Mesendoderm (in vitro differentiated cells): ENCODE data around the gene CST7.

Source experiments
- DNase-seq: peaks from one replicate; pipeline ENCODE4 v3.0.0; 2013
- H2AK5ac ChIP-seq: 2 replicates; pipeline ENCODE4 v1.6.1; 2013; ENCODE audit warnings: low read length, inconsistent platforms
- H2BK120ac ChIP-seq: 2 replicates; pipeline ENCODE4 v1.6.1; 2013; ENCODE audit warnings: low read depth, mild to moderate bottlenecking, low read length, moderate library complexity, mixed read lengths
- H2BK15ac ChIP-seq: replicated peaks from 2 replicates; pipeline ENCODE4 v1.6.1; 2013; ENCODE audit warnings: low read depth, mild to moderate bottlenecking, moderate library complexity
- H2BK5ac ChIP-seq: 2 replicates; pipeline ENCODE4 v1.6.1; 2013; ENCODE audit warnings: low read length, inconsistent platforms
- H3K18ac ChIP-seq: 2 replicates; pipeline ENCODE4 v1.6.1; 2013; ENCODE audit warnings: mild to moderate bottlenecking, low read length, mixed read lengths
- H3K23ac ChIP-seq: one replicate; pipeline ENCODE4 v1.6.1; 2013; ENCODE audit warnings: low read length
- H3K27ac ChIP-seq: 2 replicates; pipeline ENCODE4 v1.5.1; 2013; ENCODE audit warnings: low read depth, mild to moderate bottlenecking, inconsistent platforms, low read length, moderate library complexity
- H3K27me3 ChIP-seq: 2 replicates; pipeline ENCODE4 v1.6.1; 2013; ENCODE audit warnings: low read length, control low read depth, mild to moderate bottlenecking, inconsistent platforms; ENCODE audit not compliant: insufficient read depth, poor library complexity
- H3K36me3 ChIP-seq: 2 replicates; pipeline ENCODE4 v1.6.1; 2013; ENCODE audit warnings: low read length, inconsistent platforms; ENCODE audit not compliant: control insufficient read depth, insufficient read depth
- H3K4ac ChIP-seq: one replicate; pipeline ENCODE4 v1.6.1; 2013; ENCODE audit warnings: low read depth, mild to moderate bottlenecking, low read length, moderate library complexity
- H3K4me1 ChIP-seq: 2 replicates; pipeline ENCODE4 v1.6.1; 2013; ENCODE audit warnings: low read depth, low read length, inconsistent platforms; ENCODE audit not compliant: control insufficient read depth
- H3K4me2 ChIP-seq: 2 replicates; pipeline ENCODE4 v1.6.1; 2013; ENCODE audit warnings: low read length
- H3K4me3 ChIP-seq: 2 replicates; pipeline ENCODE4 v1.5.1; 2013; ENCODE audit warnings: mild to moderate bottlenecking, low read length
- H3K56ac ChIP-seq: one replicate; pipeline ENCODE4 v1.6.1; 2013; ENCODE audit warnings: low read length
- H3K79me1 ChIP-seq: 2 replicates; pipeline ENCODE4 v1.6.1; 2013; ENCODE audit warnings: low read length, inconsistent platforms
- H3K79me2 ChIP-seq: 2 replicates; pipeline ENCODE4 v1.6.1; 2013; ENCODE audit warnings: mild to moderate bottlenecking, low read length; ENCODE audit not compliant: control insufficient read depth, insufficient read depth
- H3K9ac ChIP-seq: 2 replicates; pipeline ENCODE4 v1.6.1; 2013; ENCODE audit warnings: low read length, inconsistent platforms
- H4K5ac ChIP-seq: one replicate; pipeline ENCODE4 v1.6.1; 2013; ENCODE audit warnings: low read length
- H4K8ac ChIP-seq: one replicate; pipeline ENCODE4 v1.6.1; 2013; ENCODE audit warnings: low read depth, mild to moderate bottlenecking, control low read depth, low read length, moderate library complexity
- WGBS: extraction: QIAGEN DNeasy Blood & Tissue Kit; methylation state at CpG from one replicate; pipeline ENCODE4 v1.1.7; 2013; ENCODE audit warnings: low lambda C conversion rate, missing lambda C conversion rate; ENCODE audit not compliant: insufficient coverage; ENCODE audit errors: extremely low coverage; 5-methylcytosine and 5-hydroxymethylcytosine counted together

CST7 gene

DNA sequence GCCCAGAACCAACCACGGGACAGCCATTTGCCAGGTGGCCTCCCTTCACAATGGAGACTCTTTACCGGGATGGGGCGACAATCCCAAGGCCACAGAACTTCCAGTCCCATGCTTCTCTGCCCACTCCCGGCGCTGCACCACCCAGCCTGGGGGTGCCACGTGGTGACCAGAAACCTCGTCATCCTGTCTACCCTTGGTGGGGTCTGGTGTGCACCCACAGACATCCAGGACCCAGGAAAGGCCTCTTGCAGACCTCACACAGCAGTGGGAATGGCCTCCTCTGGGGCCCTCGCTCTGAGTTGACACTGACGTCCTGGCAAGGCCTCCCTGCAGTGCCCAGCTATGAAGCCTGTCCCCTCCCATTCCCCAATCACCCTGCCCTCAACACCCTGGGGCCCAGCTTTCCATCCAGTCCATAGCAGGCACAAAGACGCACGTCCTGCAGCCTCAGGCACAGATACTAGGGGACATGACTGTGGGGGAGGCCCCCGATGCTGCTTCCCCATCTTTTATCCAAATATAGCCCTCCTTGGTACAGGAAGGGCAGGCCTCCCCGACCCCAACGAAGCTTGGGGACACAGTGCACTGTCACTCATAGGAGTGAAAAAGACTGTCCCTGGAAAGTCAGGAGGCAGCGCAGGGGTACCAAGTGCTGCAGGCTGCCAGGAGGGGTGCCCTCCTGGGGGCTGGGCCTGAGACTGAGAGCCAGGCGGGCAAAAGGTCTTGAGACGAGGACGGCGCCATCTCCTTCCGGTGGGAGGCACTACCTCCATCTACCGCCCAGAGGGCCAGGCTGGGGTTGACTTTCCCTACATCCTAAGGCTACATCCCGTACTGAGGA is 7.2 kb downstream of the CST7 start:
- WGBS: no CpG with 5 or more reads among the region's 22 CpGs
- Histone ChIP-seq H2BK15ac (no peak overlapping the region), H2AK5ac (no peak overlapping the region), H3K27ac (no peak overlapping the region), H4K5ac (no peak overlapping the region), H3K4me2 (no peak overlapping the region), H3K4me3 (no peak overlapping the region), H3K18ac (no peak overlapping the region), H3K9ac (no peak overlapping the region), H2BK120ac (no peak overlapping the region), H3K36me3 (no peaks in the 10 kb centered on the region), H3K4ac (no peak overlapping the region), H3K79me2 (no peaks in the 10 kb centered on the region), H3K79me1 (no peaks in the 10 kb centered on the region), H4K8ac (no peak overlapping the region), H3K4me1 (no peaks in the 10 kb centered on the region), H3K56ac (no peak overlapping the region), H2BK5ac (no peak overlapping the region), H3K27me3 (no peaks in the 10 kb centered on the region), H3K23ac (no peak overlapping the region)
- no peak for DNase-seq

DNA sequence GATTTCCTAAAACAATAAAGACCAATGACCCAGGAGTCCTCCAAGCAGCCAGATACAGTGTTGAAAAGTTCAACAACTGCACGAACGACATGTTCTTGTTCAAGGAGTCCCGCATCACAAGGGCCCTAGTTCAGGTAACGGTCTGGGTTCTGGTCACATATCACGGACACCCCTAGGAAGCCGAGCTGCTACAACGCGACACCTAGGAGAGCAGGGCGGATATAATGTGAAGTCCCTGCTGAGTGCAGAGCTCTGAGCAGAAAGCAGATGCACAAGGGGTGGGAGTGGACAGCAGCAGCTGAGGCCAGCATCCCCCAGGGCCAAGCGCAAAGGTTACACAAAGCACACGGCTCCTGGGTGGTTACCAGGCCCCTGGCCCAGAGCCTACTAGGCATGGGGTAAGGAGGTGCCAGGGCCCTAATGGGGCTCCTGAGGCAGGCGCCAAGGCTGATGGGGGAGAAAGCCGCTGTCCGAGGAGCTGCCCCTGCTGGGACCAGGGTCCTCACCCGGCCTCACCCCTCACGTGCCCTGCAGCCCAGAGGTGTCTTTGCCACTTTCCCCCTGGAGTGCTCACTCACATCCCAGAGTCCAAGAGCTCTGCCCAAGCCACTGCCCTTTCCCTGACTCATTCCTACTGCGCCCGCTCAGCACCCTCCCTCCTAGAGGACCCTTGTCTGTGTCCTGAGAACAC is 8.4 kb downstream of the CST7 start:
- Histone ChIP-seq H3K4ac (no peak overlapping the region), H3K79me2 (no peaks in the 10 kb centered on the region), H2BK120ac (no peak overlapping the region), H3K4me1 (no peaks in the 10 kb centered on the region), H3K4me2 (no peak overlapping the region), H3K9ac (no peak overlapping the region), H3K27me3 (no peaks in the 10 kb centered on the region), H2AK5ac (no peak overlapping the region), H3K23ac (no peak overlapping the region), H3K4me3 (no peak overlapping the region), H2BK15ac (no peak overlapping the region), H2BK5ac (no peak overlapping the region), H3K79me1 (no peaks in the 10 kb centered on the region), H4K8ac (no peak overlapping the region), H3K27ac (no peak overlapping the region), H3K18ac (no peak overlapping the region), H4K5ac (no peak overlapping the region), H3K56ac (no peak overlapping the region), H3K36me3 (no peaks in the 10 kb centered on the region)
- no CpG with 5 or more reads among the region's 18 CpGs for WGBS
- no peak for DNase-seq

DNA sequence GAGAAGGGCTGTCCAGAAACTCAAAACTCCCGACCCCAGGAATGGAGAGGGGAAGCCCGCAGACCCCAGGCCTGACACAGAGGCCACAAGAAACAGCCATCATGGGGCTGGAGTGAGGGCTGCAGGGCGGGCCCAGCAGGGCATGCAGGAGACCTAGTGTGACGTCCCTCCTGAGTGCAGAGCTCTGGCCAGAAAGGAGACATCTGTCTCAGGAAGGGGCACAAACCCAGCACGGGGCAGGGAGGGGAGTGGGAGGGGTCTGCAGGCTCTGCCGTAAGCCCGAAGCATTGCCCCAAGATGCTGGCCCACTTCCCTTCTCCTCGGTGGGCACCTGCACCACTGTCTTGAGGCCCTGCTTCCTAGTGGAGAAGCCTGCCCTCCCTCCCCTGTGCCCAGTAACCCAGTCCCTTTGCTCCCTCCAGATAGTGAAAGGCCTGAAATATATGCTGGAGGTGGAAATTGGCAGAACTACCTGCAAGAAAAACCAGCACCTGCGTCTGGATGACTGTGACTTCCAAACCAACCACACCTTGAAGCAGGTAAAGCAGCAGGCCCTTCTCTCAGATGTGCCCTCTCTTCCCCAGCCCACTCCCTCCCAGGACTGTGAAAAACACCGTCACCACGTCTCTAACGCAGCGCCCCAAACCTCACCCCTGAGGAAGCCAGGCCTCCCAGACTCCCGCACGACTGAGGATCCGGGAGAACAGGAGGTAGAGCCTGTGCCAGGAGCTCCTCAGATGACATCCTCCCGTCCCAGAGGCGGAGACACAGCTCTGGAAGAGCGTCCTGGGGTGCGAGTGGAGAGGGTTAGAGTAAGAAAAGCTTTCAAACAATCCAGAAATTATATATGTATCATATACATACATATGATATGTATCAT is 9.7 kb downstream of the CST7 start:
- no peaks in the 10 kb centered on the region for H3K4me1 ChIP-seq
- H3K4me2 ChIP-seq: no peak overlapping the region
- H3K79me1 ChIP-seq: no peaks in the 10 kb centered on the region
- no peak overlapping the region for H2AK5ac ChIP-seq
- H3K27ac ChIP-seq: no peak overlapping the region
- H3K9ac ChIP-seq: no peak overlapping the region
- no peaks in the 10 kb centered on the region for H3K79me2 ChIP-seq
- H3K23ac ChIP-seq: no peak overlapping the region
- no peak overlapping the region for H2BK120ac ChIP-seq
- no peak overlapping the region for H3K18ac ChIP-seq
- H3K36me3 ChIP-seq: peaks cover 4% of the 10 kb centered on the region
- no peak overlapping the region for H4K8ac ChIP-seq
- H4K5ac ChIP-seq: no peak overlapping the region
- no CpG with 5 or more reads among the region's 20 CpGs for WGBS
- no peak overlapping the region for H2BK15ac ChIP-seq
- H3K56ac ChIP-seq: no peak overlapping the region
- no peak overlapping the region for H3K4me3 ChIP-seq
- no peaks in the 10 kb centered on the region for H3K27me3 ChIP-seq
- no peak overlapping the region for H2BK5ac ChIP-seq
- no peak for DNase-seq
- H3K4ac ChIP-seq: no peak overlapping the region

DNA sequence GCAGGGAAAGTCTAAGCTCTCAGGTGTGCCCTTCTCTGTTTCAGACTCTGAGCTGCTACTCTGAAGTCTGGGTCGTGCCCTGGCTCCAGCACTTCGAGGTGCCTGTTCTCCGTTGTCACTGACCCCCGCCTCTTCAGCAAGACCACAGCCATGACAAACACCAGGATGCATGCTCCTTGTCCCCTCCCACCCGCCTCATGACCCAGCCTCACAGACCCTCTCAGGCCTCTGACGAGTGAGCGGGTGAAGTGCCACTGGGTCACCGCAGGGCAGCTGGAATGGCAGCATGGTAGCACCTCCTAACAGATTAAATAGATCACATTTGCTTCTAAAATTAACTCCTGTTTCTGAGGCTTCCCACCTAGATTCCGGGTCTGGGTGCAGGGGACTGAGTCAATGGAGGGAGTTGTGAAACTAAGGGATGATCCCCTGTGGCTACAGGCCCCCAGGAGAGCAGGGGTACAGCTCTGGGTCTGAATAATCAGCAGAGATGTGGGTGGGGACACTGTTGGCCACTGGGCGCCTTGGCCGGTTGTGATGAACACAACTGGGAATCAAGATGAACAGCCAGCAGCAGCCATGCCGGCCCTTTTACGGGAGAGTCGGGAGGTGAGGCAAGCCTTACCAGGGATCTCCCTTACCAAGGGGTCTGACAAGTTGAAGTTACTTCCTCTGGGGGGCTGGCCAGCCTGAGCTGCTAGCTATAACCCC is 10.7 kb downstream of the CST7 start:
- no peak overlapping the region for H3K9ac ChIP-seq
- no peak overlapping the region for H3K27ac ChIP-seq
- no peak overlapping the region for H3K4me2 ChIP-seq
- H3K79me1 ChIP-seq: no peaks in the 10 kb centered on the region
- no peak for DNase-seq
- no peak overlapping the region for H3K4ac ChIP-seq
- H3K4me3 ChIP-seq: no peak overlapping the region
- no peak overlapping the region for H3K18ac ChIP-seq
- no peak overlapping the region for H2BK120ac ChIP-seq
- H3K36me3 ChIP-seq: peaks cover 4% of the 10 kb centered on the region
- H3K79me2 ChIP-seq: no peaks in the 10 kb centered on the region
- H2AK5ac ChIP-seq: no peak overlapping the region
- H4K5ac ChIP-seq: no peak overlapping the region
- H3K23ac ChIP-seq: no peak overlapping the region
- no CpG with 5 or more reads among the region's 14 CpGs for WGBS
- H3K56ac ChIP-seq: no peak overlapping the region
- H2BK5ac ChIP-seq: no peak overlapping the region
- H3K27me3 ChIP-seq: no peaks in the 10 kb centered on the region
- H3K4me1 ChIP-seq: no peaks in the 10 kb centered on the region
- no peak overlapping the region for H2BK15ac ChIP-seq
- H4K8ac ChIP-seq: no peak overlapping the region

GRCh38 chr20:24960302-24960801 is 11.3 kb downstream of the CST7 start:
- Histone ChIP-seq H3K4me1 (no peaks in the 10 kb centered on the region), H3K9ac (no peak overlapping the region), H2BK5ac (no peak overlapping the region), H3K23ac (no peak overlapping the region), H3K27ac (no peak overlapping the region), H3K36me3 (peaks cover 4% of the 10 kb centered on the region), H4K5ac (no peak overlapping the region), H3K4me2 (no peak overlapping the region), H3K18ac (no peak overlapping the region), H3K4ac (no peak overlapping the region), H3K79me2 (no peaks in the 10 kb centered on the region), H3K27me3 (no peaks in the 10 kb centered on the region), H3K4me3 (no peak overlapping the region), H2BK120ac (no peak overlapping the region), H2AK5ac (no peak overlapping the region), H3K79me1 (no peaks in the 10 kb centered on the region), H2BK15ac (no peak overlapping the region), H4K8ac (no peak overlapping the region), H3K56ac (no peak overlapping the region)
- no CpG with 5 or more reads among the region's 10 CpGs for WGBS
- DNase-seq: no peak
